Activated naive CD8-positive, alpha-beta T cell treated with anti-CD3 and anti-CD28 coated beads, Interleukin-2, amount 10 ng/mL, durations not matched to agents 7 days and 5 days (primary cell): ENCODE results near the gene SNX30. TPM values are rescaled to one million over a fixed set of nuclear protein-coding genes. Genes with fewer than 3 reads are reported as not detected.
A peak's percentile ranks its signal among the peaks of the same experiment; 100 is the strongest.

ENCODE experiments used
- ATAC-seq: fragments of 150-1000 bp; cut with Tn5 transposase; one replicate; pipeline ENCODE4 v1.10.0; 2021; ENCODE audit warnings: low read depth, moderate library complexity
- POLR2A ChIA-PET: fragments of 350-600 bp; sonication (Branson Sonifier 250); formaldehyde crosslinking; loops from one replicate; lab custom pipeline; 2021; ENCODE audit warnings: antibody characterized with exemption; lab: Charles Lee
- DNase-seq: peaks from one replicate; pipeline ENCODE4 v3.0.0; 2021
- H3K27ac Mint-ChIP-seq: one replicate; pipeline ENCODE4 v1.8.0; 2022; ENCODE audit warnings: mild to moderate bottlenecking, mixed read lengths
- H3K27me3 Mint-ChIP-seq: one replicate; pipeline ENCODE4 v1.8.0; 2022; ENCODE audit warnings: mild to moderate bottlenecking, moderate library complexity, mixed read lengths
- H3K36me3 Mint-ChIP-seq: one replicate; pipeline ENCODE4 v1.8.0; 2021; ENCODE audit warnings: mild to moderate bottlenecking, mixed read lengths
- H3K4me1 Mint-ChIP-seq: one replicate; pipeline ENCODE4 v1.8.0; 2021; ENCODE audit warnings: mixed read lengths
- H3K4me3 Mint-ChIP-seq: one replicate; pipeline ENCODE4 v1.8.0; 2022; ENCODE audit warnings: mild to moderate bottlenecking, moderate library complexity, mixed read lengths
- H3K9me3 Mint-ChIP-seq: one replicate; pipeline ENCODE4 v1.8.0; 2021; ENCODE audit warnings: mixed read lengths
- total RNA-seq, 2 experiments: library from RNA; stranded (reverse); gene quantifications; one replicate each; pipeline ENCODE4 v1.2.3, GENCODE V29; 2021

SNX30 gene
- total RNA-seq, 2 experiments from 2014 or later, result 9.0 to 9.6 TPM

DNA sequence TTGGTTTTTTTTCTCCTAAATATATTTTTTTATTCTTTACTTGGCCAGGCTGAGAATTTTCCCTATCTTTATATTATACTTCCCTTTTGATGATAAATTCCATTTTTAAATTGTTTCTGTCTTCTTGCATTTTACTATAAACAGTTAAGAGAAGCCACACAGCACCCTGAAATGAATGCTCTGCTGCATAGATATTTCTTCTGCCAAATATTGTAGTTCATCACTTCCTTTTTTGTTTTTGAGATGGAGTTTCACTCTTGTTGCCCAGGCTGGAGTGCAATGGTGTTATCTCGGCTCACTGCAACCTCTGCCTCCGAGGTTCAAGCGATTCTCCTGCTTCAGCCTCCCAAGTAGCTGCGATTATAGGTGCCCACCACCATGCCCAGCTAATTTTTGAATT is 24.1 kb upstream of the SNX30 start:
- H3K4me1 Mint-ChIP-seq, result no peaks in the 10 kb centered on the region
- DNase-seq (no peak), ATAC-seq (no peak)
- no peaks in the 10 kb centered on the region for H3K36me3 Mint-ChIP-seq
- H3K27me3 Mint-ChIP-seq, result no peaks in the 10 kb centered on the region
- H3K27ac Mint-ChIP-seq, result no peak overlapping the region
- H3K4me3 Mint-ChIP-seq, result no peak overlapping the region
- H3K9me3 Mint-ChIP-seq, result no peaks in the 10 kb centered on the region
- POLR2A ChIA-PET, result no interaction called here

DNA sequence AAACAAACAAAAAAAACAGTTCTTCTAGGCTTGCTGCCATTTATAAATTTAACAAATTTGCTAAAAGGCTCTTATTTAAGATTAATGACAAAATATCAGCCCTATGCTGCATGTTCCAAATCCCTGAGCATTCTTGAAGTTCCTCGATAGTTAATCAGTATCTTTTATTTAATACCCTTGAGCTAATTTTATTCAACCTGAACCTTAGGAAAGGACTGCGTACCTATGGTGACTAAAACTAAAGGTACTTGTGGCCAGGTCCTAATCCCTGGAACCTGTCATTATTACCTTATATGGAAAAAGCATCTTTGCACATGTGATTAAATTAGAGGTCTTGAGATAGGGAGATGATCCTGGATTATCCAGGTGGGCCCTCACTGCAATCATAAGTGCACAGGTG is 22.2 kb upstream of the SNX30 start:
- Mint-ChIP-seq H3K4me1 (no peaks in the 10 kb centered on the region), H3K4me3 (no peak overlapping the region), H3K27ac (no peak overlapping the region), H3K36me3 (no peaks in the 10 kb centered on the region), H3K27me3 (peaks cover 2% of the 10 kb centered on the region), H3K9me3 (no peaks in the 10 kb centered on the region)
- POLR2A ChIA-PET, result no interaction called here
- DNase-seq, result no peak
- ATAC-seq, result no peak

DNA sequence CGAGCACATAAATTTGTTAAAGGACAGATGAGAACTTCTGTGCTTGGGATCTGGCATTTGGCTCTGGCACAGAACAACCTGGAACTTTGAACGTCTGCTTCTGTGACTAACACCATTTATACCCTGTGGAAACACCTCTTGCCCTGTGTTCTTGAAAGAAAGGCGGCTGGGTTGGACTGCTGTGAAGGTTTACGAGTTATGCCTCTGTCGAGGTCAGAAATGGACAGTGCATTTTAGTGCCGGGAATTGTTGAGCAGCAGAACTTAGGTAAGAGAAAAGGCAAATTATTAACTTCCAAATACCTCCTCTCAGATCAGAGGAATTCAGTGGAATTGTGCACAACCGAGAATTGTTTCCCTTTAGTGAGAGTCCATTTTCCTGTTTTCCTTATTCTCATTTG is 18.6 kb upstream of the SNX30 start:
- no peak overlapping the region for H3K27ac Mint-ChIP-seq
- H3K9me3 Mint-ChIP-seq, result no peaks in the 10 kb centered on the region
- no peak overlapping the region for H3K4me3 Mint-ChIP-seq
- no peaks in the 10 kb centered on the region for H3K4me1 Mint-ChIP-seq
- POLR2A ChIA-PET, result no interaction called here
- no peak for DNase-seq
- no peaks in the 10 kb centered on the region for H3K36me3 Mint-ChIP-seq
- H3K27me3 Mint-ChIP-seq, result peaks cover 2% of the 10 kb centered on the region
- ATAC-seq, result no peak

DNA sequence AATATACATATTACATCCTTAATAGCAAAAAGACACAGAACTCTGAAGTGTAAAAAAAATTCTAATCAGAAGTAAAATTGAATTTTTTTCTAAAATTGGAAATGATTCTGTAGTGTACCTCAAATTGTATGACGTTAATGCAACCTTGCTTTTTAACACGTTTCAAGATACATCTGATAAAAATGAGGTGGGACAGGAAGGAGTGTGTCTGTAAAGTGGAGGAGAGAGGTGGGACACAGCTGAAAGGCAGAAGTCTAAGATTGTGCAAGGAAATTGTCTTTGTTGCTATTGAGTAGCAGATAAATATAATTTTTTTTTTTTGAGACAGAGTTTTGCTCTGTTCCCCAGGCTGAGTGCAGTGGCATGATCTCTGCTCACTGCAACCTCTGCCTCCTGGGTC is 15.7 kb upstream of the SNX30 start:
- peaks cover 2% of the 10 kb centered on the region for H3K36me3 Mint-ChIP-seq
- no peak for ATAC-seq

DNA sequence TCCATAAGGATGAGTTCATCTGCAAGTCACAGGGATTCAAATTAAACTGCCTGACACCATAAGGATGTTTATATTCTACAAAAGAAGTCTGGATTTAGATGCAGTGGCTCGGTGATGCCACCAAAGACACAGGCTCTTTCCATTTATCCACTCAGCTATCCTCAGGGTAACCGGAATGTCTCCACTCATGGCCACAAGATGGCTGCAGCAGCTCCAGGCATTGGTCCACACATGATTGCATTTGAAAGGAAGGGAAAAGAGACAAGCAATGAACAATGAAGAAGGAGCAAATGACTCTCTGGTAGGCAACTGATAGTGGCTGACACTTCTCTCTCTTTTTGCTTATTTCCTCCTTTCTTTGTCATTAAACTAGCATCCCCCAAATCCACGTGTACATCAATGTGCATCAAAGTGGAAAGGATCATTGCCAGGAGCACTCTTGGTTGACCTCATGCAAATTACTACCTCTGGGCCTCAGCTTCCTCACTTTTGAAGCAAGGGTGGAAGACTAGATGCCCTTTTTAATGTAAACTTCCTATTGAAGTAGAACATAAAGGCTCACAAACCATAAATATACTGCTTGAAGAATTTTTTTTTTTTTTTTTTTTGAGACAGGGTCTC is 7.2 kb upstream of the SNX30 start:
- Mint-ChIP-seq H3K4me3 (no peak overlapping the region), H3K4me1 (peaks cover 21% of the 10 kb centered on the region), H3K27me3 (no peaks in the 10 kb centered on the region), H3K27ac (peak overlapping the region; percentile 23), H3K9me3 (peaks cover 3% of the 10 kb centered on the region), H3K36me3 (peaks cover 2% of the 10 kb centered on the region)
- POLR2A ChIA-PET, result no interaction called here
- DNase-seq (no peak), ATAC-seq (no peak)

More for the DNA sequence above, 15.7 kb upstream of the SNX30 start:
- peaks cover 2% of the 10 kb centered on the region for H3K27me3 Mint-ChIP-seq
- H3K4me3 Mint-ChIP-seq, result no peak overlapping the region
- H3K27ac Mint-ChIP-seq, result no peak overlapping the region
- DNase-seq, result no peak
- no peaks in the 10 kb centered on the region for H3K4me1 Mint-ChIP-seq
- POLR2A ChIA-PET, result no interaction called here
- H3K9me3 Mint-ChIP-seq, result no peaks in the 10 kb centered on the region

DNA sequence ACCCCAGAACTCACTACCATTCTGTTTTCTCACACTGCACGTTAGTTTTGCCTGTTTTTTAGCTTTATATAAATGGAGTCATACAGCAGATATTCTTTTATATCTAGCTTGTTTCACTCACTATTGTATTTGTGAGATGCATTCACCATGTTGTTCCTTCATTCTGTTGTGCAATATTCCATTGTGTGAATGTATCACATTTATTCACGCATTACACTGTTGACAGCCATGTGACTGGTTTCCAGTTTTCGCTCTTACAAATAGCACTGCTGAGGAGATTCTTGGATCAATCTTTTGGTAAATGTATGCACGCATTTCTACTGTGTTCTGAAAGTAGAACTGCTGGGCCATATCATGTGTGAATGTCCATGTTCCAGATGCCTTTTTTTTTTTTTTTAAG is 6.4 kb upstream of the SNX30 start:
- POLR2A ChIA-PET, result no interaction called here
- peaks cover 3% of the 10 kb centered on the region for H3K9me3 Mint-ChIP-seq
- no peak overlapping the region for H3K4me3 Mint-ChIP-seq
- H3K4me1 Mint-ChIP-seq, result peaks cover 25% of the 10 kb centered on the region
- ATAC-seq (no peak), DNase-seq (no peak)
- H3K36me3 Mint-ChIP-seq, result peaks cover 2% of the 10 kb centered on the region
- H3K27ac Mint-ChIP-seq, result no peak overlapping the region
- no peaks in the 10 kb centered on the region for H3K27me3 Mint-ChIP-seq

DNA sequence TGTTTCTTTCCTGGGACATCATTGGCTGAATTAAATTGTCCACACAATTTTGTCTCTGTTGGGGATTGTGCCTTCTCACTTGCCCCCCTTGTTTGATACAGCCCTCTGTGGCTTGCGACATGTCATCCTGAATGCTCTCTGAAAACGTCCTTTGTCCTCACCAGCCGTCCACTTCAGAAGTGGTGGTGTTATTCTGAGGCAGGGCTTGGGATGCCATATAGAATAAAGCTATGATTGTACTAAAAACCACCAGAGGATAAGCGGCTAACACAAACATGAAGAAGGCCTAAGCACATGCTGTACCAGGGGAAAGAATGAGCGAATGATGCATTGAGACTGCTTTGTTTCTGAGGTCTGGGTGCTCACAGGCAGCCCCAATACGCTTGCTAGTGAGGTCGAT is 3.5 kb upstream of the SNX30 start:
- Mint-ChIP-seq H3K4me3 (no peak overlapping the region), H3K36me3 (no peaks in the 10 kb centered on the region), H3K9me3 (no peaks in the 10 kb centered on the region), H3K27me3 (no peaks in the 10 kb centered on the region), H3K4me1 (peaks cover 39% of the 10 kb centered on the region), H3K27ac (no peak overlapping the region)
- ATAC-seq, result no peak
- DNase-seq, result no peak
- POLR2A ChIA-PET, result no interaction called here

DNA sequence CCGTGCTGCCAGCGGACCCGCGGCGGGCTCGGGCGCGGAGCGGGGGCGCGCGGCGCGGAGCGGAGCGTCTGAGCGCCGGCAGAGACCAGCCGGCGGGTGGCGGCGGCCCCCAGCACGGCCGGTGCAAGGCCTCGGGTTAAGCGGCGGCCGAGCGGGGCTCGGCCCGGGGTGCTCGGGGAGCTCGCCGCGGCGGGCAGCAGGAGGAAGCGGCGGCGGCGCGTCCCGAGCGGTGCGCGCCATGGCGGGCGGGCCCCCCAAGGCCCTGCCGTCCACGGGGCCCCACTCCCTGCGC is 150 bp downstream of the SNX30 start:
- H3K27ac Mint-ChIP-seq, result no peak overlapping the region
- ATAC-seq, result peak; percentile 35
- peaks cover 4% of the 10 kb centered on the region for H3K36me3 Mint-ChIP-seq
- no peak for DNase-seq
- H3K4me1 Mint-ChIP-seq, result peaks cover 64% of the 10 kb centered on the region
- POLR2A ChIA-PET, result interaction anchor here (1.0 to 3.2 kb wide), 5 partner anchors 30 to 417 kb away, joined by 3 to 22 read pairs (median 9); partner anchors contain the start of genes HSDL2, INIP, KIAA1958 and PTBP3
- no peaks in the 10 kb centered on the region for H3K27me3 Mint-ChIP-seq
- no peak overlapping the region for H3K4me3 Mint-ChIP-seq
- H3K9me3 Mint-ChIP-seq, result no peaks in the 10 kb centered on the region

DNA sequence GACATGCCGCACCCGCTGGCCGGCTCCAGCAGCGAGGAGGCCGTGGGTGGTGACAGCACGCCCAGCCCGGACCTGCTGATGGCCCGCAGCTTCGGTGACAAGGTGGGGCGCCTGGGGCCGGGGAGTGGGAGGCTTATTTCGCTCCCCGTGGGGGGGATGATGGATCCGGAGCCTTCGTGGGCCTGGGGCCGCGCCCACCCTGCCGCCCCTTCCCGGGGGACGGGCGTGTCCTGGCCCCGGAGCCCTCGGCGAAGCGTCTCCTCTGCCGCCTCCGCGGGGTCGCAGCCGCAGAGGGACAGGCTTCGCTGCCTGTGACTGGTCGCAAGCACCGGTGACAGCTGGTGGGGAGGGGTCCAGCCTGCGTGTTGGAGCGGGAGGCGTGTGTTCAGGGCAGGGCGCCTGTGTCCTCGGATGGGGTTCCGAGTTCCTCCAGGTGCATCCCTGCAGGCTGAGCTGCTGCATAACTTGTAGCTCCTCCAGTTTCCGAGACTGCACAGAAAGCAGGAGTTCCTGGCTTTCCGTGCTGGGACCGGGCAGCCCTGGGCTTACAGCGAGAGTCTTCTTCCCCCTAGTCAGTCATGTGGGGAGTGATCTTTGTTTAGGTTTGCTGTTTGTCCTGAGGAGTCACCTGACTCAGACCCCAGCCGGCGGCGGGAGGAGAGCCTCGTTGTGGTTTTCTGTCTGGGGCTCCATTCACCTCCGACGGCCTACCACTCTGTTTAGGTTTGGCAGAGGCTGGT is 666 bp downstream of the SNX30 start:
- Mint-ChIP-seq H3K4me3 (peak overlapping the region; percentile 83), H3K36me3 (peaks cover 7% of the 10 kb centered on the region), H3K27ac (peak overlapping the region; percentile 56), H3K4me1 (peaks cover 69% of the 10 kb centered on the region), H3K9me3 (no peaks in the 10 kb centered on the region), H3K27me3 (no peaks in the 10 kb centered on the region)
- DNase-seq, result peak; percentile 55
- POLR2A ChIA-PET, result interaction anchor here (1.0 to 3.2 kb wide), 5 partner anchors 31 to 418 kb away, joined by 3 to 22 read pairs (median 9); partner anchors contain the start of genes HSDL2, INIP, KIAA1958 and PTBP3
- ATAC-seq, result peak; percentile 7

DNA sequence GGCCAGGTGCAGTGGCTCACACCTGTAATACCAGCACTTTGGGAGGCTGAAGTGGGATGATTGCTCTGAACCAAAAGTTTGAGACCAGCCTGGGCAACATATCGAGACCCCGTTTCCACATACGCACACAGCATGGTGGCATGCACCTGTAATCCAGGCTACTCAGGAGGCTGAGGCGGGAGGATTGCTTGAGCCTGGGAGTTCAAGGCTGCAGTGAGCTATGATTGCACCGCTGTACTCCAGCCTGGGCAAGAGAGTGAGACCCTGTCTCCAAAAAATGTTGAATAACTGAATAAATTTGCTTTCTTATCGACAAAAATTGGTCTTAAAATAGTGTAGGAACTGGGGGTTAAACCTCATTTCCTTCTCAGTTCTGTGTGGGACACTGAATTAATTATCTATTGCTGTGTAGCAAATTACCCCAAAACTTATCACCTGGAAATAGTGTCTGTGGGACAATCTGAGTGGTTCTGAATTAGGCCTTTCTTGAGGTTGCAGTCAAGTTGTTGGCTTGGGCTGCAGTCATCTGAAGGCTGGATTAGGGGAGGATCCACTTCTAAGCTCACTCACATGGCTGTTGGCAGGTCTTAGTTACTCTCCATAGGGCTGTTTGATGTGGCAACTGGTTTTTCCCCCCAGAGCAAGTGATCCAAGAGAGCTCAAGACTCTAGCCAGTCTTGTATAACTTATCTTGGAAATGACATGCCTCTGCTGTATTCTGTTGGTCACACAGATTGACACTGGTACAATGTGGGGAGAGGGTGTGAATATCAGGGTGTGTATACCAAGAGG is 2.0 kb downstream of the SNX30 start:
- no peaks in the 10 kb centered on the region for H3K27me3 Mint-ChIP-seq
- no peak overlapping the region for H3K27ac Mint-ChIP-seq
- peaks cover 13% of the 10 kb centered on the region for H3K36me3 Mint-ChIP-seq
- H3K4me1 Mint-ChIP-seq, result peaks cover 71% of the 10 kb centered on the region
- ATAC-seq (no peak), DNase-seq (no peak)
- POLR2A ChIA-PET, result interaction anchor here (0.6 to 3.2 kb wide), 3 partner anchors 35 to 266 kb away, joined by 3 to 22 read pairs (median 11); partner anchors contain the start of genes INIP and KIAA1958
- no peaks in the 10 kb centered on the region for H3K9me3 Mint-ChIP-seq
- peak overlapping the region; percentile 83 for H3K4me3 Mint-ChIP-seq

DNA sequence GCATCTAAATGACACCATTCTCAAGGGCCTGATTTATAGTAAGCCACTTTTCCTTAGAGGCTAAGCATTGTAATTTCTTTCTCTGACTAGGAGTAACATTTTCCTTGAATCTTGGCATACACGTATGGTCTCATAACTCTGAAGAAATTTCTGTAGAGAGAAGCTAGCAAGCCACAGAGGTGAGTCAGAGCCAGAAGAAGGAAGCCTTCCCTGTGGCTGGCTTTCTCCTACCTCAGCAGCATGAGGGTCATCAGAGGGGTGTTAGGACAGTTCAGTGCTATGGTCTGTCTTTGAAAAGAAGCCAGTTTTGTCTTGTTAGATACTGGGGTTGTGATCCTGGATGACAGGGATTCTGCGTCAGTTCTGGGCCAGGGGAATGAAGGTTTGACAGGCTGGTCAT is 3.2 kb downstream of the SNX30 start:
- ATAC-seq, result no peak
- no peaks in the 10 kb centered on the region for H3K9me3 Mint-ChIP-seq
- H3K4me3 Mint-ChIP-seq, result peak overlapping the region; percentile 11
- H3K4me1 Mint-ChIP-seq, result peaks cover 71% of the 10 kb centered on the region
- no peaks in the 10 kb centered on the region for H3K27me3 Mint-ChIP-seq
- peaks cover 19% of the 10 kb centered on the region for H3K36me3 Mint-ChIP-seq
- POLR2A ChIA-PET, result interaction anchor here (0.7 kb wide), 1 partner anchor 36 kb away, joined by 3 read pairs; no protein-coding TSS in a partner anchor
- H3K27ac Mint-ChIP-seq, result peak overlapping the region; percentile 17
- DNase-seq, result no peak

DNA sequence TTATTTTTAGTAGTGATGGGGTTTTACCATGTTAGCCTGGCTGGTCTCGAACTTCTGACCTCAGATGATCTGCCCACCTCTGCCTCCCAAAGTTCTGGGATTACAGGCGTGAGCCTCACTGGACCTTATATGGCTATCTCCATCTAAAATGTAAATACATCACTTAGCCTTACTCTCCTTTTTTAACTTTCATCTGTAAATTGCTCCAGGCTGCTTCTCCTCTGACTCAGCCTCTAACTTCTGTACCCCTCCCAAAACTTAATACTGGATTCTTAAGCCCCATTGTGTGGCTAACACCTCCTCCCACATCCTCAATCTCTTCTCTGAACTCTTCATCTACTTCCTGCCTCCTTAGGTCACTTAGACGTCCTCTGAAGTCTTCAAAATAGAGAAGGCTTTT is 4.0 kb downstream of the SNX30 start:
- peaks cover 68% of the 10 kb centered on the region for H3K4me1 Mint-ChIP-seq
- no peaks in the 10 kb centered on the region for H3K9me3 Mint-ChIP-seq
- POLR2A ChIA-PET, result no interaction called here
- ATAC-seq (peak; percentile 67), DNase-seq (no peak)
- H3K27me3 Mint-ChIP-seq, result no peaks in the 10 kb centered on the region
- peak overlapping the region; percentile 86 for H3K27ac Mint-ChIP-seq
- H3K4me3 Mint-ChIP-seq, result peak overlapping the region; percentile 68
- peaks cover 23% of the 10 kb centered on the region for H3K36me3 Mint-ChIP-seq

DNA sequence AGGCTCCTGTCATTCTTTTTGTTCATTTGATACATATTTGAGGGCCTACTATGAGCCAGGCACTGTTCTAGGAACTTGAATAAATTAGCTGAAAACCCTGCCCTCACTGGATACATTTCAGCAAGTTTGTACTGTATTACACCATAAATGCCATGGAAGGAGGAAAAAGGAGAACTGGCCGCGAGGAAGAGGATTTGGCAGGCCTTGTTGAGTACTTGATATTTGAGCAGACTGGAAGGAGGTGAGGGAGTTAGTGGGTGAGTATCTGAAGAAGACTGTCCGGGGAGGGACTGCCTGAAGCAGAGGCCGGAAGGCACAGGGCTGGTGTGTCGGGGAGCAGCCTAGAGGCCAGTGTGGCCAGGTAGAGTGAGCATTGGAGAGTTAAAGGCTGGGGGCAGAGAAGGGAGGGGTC is 4.5 kb downstream of the SNX30 start:
- Mint-ChIP-seq H3K9me3 (no peaks in the 10 kb centered on the region), H3K27ac (peak overlapping the region; percentile 86), H3K27me3 (no peaks in the 10 kb centered on the region), H3K4me3 (peak overlapping the region; percentile 68), H3K4me1 (peaks cover 67% of the 10 kb centered on the region), H3K36me3 (peaks cover 27% of the 10 kb centered on the region)
- POLR2A ChIA-PET, result interaction anchor here (0.5 kb wide), 1 partner anchor 8 kb away, joined by 4 read pairs; no protein-coding TSS in a partner anchor
- ATAC-seq (no peak), DNase-seq (no peak)
